ENCODE measurements around the gene IL23R.

IL23R gene

GRCh38 chr1:67150931-67151330 lies 15.3 kb upstream of the IL23R start:
- DNase-seq, result no peak

- DNase-seq, result no peak
Measured at GRCh38 chr1:67158401-67158800, 7.9 kb upstream of the IL23R start.

GRCh38 chr1:67159233-67159632 lies 7.0 kb upstream of the IL23R start:
- no peak for DNase-seq

- no peak for DNase-seq
Measured at GRCh38 chr1:67162954-67163353, 3.3 kb upstream of the IL23R start.

GRCh38 chr1:67165468-67166041 lies 699 bp upstream of the IL23R start:
- DNase-seq, result no peak

GRCh38 chr1:67169496-67169895 lies 3.2 kb downstream of the IL23R start:
- no peak for DNase-seq

- DNase-seq, result no peak
Measured at GRCh38 chr1:67169932-67170331, 3.7 kb downstream of the IL23R start.

GRCh38 chr1:67170751-67171573 lies 4.7 kb downstream of the IL23R start:
- peak; percentile 60 for DNase-seq

- no peak for DNase-seq
Measured at GRCh38 chr1:67171574-67171955, 5.3 kb downstream of the IL23R start.

- DNase-seq, result peak; percentile 59
Measured at GRCh38 chr1:67171978-67172377, 5.7 kb downstream of the IL23R start.

- no peak for DNase-seq
Measured at GRCh38 chr1:67173988-67174387, 7.7 kb downstream of the IL23R start.

GRCh38 chr1:67174716-67175284 lies 8.5 kb downstream of the IL23R start:
- no peak for DNase-seq

- no peak for DNase-seq
Measured at GRCh38 chr1:67175530-67176087, 9.4 kb downstream of the IL23R start.

- DNase-seq, result no peak
Measured at GRCh38 chr1:67184838-67185421, 18.7 kb downstream of the IL23R start.

- DNase-seq, result no peak
Measured at GRCh38 chr1:67188137-67188536, 21.9 kb downstream of the IL23R start.

GRCh38 chr1:67189953-67190352 lies 23.7 kb downstream of the IL23R start:
- DNase-seq, result no peak

- no peak for DNase-seq
Measured at GRCh38 chr1:67190410-67190809, 24.2 kb downstream of the IL23R start.

- no peak for DNase-seq
Measured at GRCh38 chr1:67190942-67191341, 24.7 kb downstream of the IL23R start.

GRCh38 chr1:67191668-67192520 lies 25.6 kb downstream of the IL23R start:
- no peak for DNase-seq

GRCh38 chr1:67192902-67193301 lies 26.6 kb downstream of the IL23R start:
- no peak for DNase-seq

- no peak for DNase-seq
Measured at GRCh38 chr1:67193704-67194103, 27.4 kb downstream of the IL23R start.

- DNase-seq, result peak; percentile 67
Measured at GRCh38 chr1:67194209-67194863, 28.1 kb downstream of the IL23R start.
